ENCODE results near the gene TIMM8A. TPM values are rescaled to one million over a fixed set of nuclear protein-coding genes. Genes with fewer than 3 reads are reported as not detected.

The TIMM8A gene
- total RNA-seq, 2 experiments from 2014 or later, result 14.9 to 15.9 TPM

GRCh38 chrX:101385026-101385684 is 36.6 kb upstream of the TIMM8A start:
- no peak for DNase-seq
- no peak overlapping the region for H3K4me3 Mint-ChIP-seq
- no peaks in the 10 kb centered on the region for H3K4me1 Mint-ChIP-seq (ENCODE audit: low read depth)
- H3K27ac Mint-ChIP-seq, result no peak overlapping the region
- no peaks in the 10 kb centered on the region for H3K9me3 Mint-ChIP-seq
- no peaks in the 10 kb centered on the region for H3K36me3 Mint-ChIP-seq (ENCODE audit: low read depth)
- intact Hi-C loops (cut with micrococcal nuclease), result no loop called here
- CTCF ChIA-PET, result interaction anchor here (0.6 kb wide), 1 partner anchor 26 kb away, joined by 5 read pairs; no protein-coding TSS in a partner anchor
- no peaks in the 10 kb centered on the region for H3K27me3 Mint-ChIP-seq (ENCODE audit: low read depth)

GRCh38 chrX:101383679-101384205 is 35.2 kb upstream of the TIMM8A start:
- no peak overlapping the region for H3K27ac Mint-ChIP-seq
- H3K9me3 Mint-ChIP-seq, result no peaks in the 10 kb centered on the region
- H3K4me3 Mint-ChIP-seq, result no peak overlapping the region
- H3K4me1 Mint-ChIP-seq (ENCODE audit: low read depth), result no peaks in the 10 kb centered on the region
- intact Hi-C loops (cut with micrococcal nuclease), result no loop called here
- DNase-seq, result no peak
- CTCF ChIA-PET, result interaction anchor here (0.6 kb wide), 1 partner anchor 28 kb away, joined by 3 read pairs; no protein-coding TSS in a partner anchor
- no peaks in the 10 kb centered on the region for H3K27me3 Mint-ChIP-seq (ENCODE audit: low read depth)
- no peaks in the 10 kb centered on the region for H3K36me3 Mint-ChIP-seq (ENCODE audit: low read depth)

GRCh38 chrX:101377547-101377946 is 29.0 kb upstream of the TIMM8A start:
- no peaks in the 10 kb centered on the region for H3K27me3 Mint-ChIP-seq (ENCODE audit: low read depth)
- CTCF ChIA-PET, result no interaction called here
- H3K36me3 Mint-ChIP-seq (ENCODE audit: low read depth), result no peaks in the 10 kb centered on the region
- H3K27ac Mint-ChIP-seq, result no peak overlapping the region
- no peak for DNase-seq
- H3K4me1 Mint-ChIP-seq (ENCODE audit: low read depth), result no peaks in the 10 kb centered on the region
- H3K4me3 Mint-ChIP-seq, result no peak overlapping the region
- intact Hi-C loops (cut with micrococcal nuclease), result no loop called here
- H3K9me3 Mint-ChIP-seq, result no peaks in the 10 kb centered on the region

GRCh38 chrX:101370888-101371504 is 22.5 kb upstream of the TIMM8A start:
- no peak overlapping the region for H3K27ac Mint-ChIP-seq
- H3K4me3 Mint-ChIP-seq, result no peak overlapping the region
- CTCF ChIA-PET, result no interaction called here
- no peaks in the 10 kb centered on the region for H3K4me1 Mint-ChIP-seq (ENCODE audit: low read depth)
- no peaks in the 10 kb centered on the region for H3K27me3 Mint-ChIP-seq (ENCODE audit: low read depth)
- no peaks in the 10 kb centered on the region for H3K36me3 Mint-ChIP-seq (ENCODE audit: low read depth)
- DNase-seq, result no peak
- no peaks in the 10 kb centered on the region for H3K9me3 Mint-ChIP-seq
- intact Hi-C loops (cut with micrococcal nuclease), result no loop called here

GRCh38 chrX:101369687-101370086 is 21.1 kb upstream of the TIMM8A start:
- DNase-seq, result no peak
- Mint-ChIP-seq H3K4me3 (no peak overlapping the region), H3K4me1 (ENCODE audit: low read depth) (no peaks in the 10 kb centered on the region), H3K9me3 (no peaks in the 10 kb centered on the region), H3K27ac (no peak overlapping the region), H3K27me3 (ENCODE audit: low read depth) (no peaks in the 10 kb centered on the region), H3K36me3 (ENCODE audit: low read depth) (no peaks in the 10 kb centered on the region)
- intact Hi-C loops (cut with micrococcal nuclease), result no loop called here
- CTCF ChIA-PET, result no interaction called here

GRCh38 chrX:101368800-101369199 is 20.3 kb upstream of the TIMM8A start:
- H3K4me3 Mint-ChIP-seq, result no peak overlapping the region
- DNase-seq, result no peak
- intact Hi-C loops (cut with micrococcal nuclease), result no loop called here
- H3K36me3 Mint-ChIP-seq (ENCODE audit: low read depth), result no peaks in the 10 kb centered on the region
- H3K4me1 Mint-ChIP-seq (ENCODE audit: low read depth), result no peaks in the 10 kb centered on the region
- no peaks in the 10 kb centered on the region for H3K9me3 Mint-ChIP-seq
- CTCF ChIA-PET, result interaction anchor here (0.6 kb wide), 1 partner anchor 13 kb away, joined by 3 read pairs; no protein-coding TSS in a partner anchor
- no peaks in the 10 kb centered on the region for H3K27me3 Mint-ChIP-seq (ENCODE audit: low read depth)
- H3K27ac Mint-ChIP-seq, result no peak overlapping the region

- Mint-ChIP-seq H3K4me1 (ENCODE audit: low read depth) (no peaks in the 10 kb centered on the region), H3K4me3 (no peak overlapping the region), H3K9me3 (no peaks in the 10 kb centered on the region), H3K27ac (no peak overlapping the region), H3K36me3 (ENCODE audit: low read depth) (no peaks in the 10 kb centered on the region), H3K27me3 (ENCODE audit: low read depth) (no peaks in the 10 kb centered on the region)
- CTCF ChIA-PET, result no interaction called here
- DNase-seq, result no peak
- intact Hi-C loops (cut with micrococcal nuclease), result no loop called here
Measured at GRCh38 chrX:101365301-101365795, 16.8 kb upstream of the TIMM8A start.

- Mint-ChIP-seq H3K27ac (no peak overlapping the region), H3K36me3 (ENCODE audit: low read depth) (no peaks in the 10 kb centered on the region), H3K27me3 (ENCODE audit: low read depth) (no peaks in the 10 kb centered on the region), H3K4me3 (no peak overlapping the region), H3K9me3 (no peaks in the 10 kb centered on the region), H3K4me1 (ENCODE audit: low read depth) (no peaks in the 10 kb centered on the region)
- intact Hi-C loops (cut with micrococcal nuclease), result no loop called here
- DNase-seq, result no peak
- CTCF ChIA-PET, result no interaction called here
Measured at GRCh38 chrX:101362757-101363156, 14.2 kb upstream of the TIMM8A start.

GRCh38 chrX:101362116-101362515 is 13.6 kb upstream of the TIMM8A start:
- CTCF ChIA-PET, result no interaction called here
- Mint-ChIP-seq H3K9me3 (no peaks in the 10 kb centered on the region), H3K27me3 (ENCODE audit: low read depth) (no peaks in the 10 kb centered on the region), H3K4me3 (no peak overlapping the region), H3K4me1 (ENCODE audit: low read depth) (no peaks in the 10 kb centered on the region), H3K27ac (no peak overlapping the region), H3K36me3 (ENCODE audit: low read depth) (no peaks in the 10 kb centered on the region)
- intact Hi-C loops (cut with micrococcal nuclease), result no loop called here
- DNase-seq, result no peak

GRCh38 chrX:101360390-101360789 is 11.8 kb upstream of the TIMM8A start:
- H3K4me3 Mint-ChIP-seq, result no peak overlapping the region
- no peak overlapping the region for H3K27ac Mint-ChIP-seq
- CTCF ChIA-PET, result no interaction called here
- DNase-seq, result no peak
- intact Hi-C loops (cut with micrococcal nuclease), result no loop called here
- H3K36me3 Mint-ChIP-seq (ENCODE audit: low read depth), result no peaks in the 10 kb centered on the region
- no peaks in the 10 kb centered on the region for H3K27me3 Mint-ChIP-seq (ENCODE audit: low read depth)
- no peaks in the 10 kb centered on the region for H3K9me3 Mint-ChIP-seq
- H3K4me1 Mint-ChIP-seq (ENCODE audit: low read depth), result no peaks in the 10 kb centered on the region

GRCh38 chrX:101359966-101360365 is 11.4 kb upstream of the TIMM8A start:
- DNase-seq, result no peak
- CTCF ChIA-PET, result no interaction called here
- Mint-ChIP-seq H3K36me3 (ENCODE audit: low read depth) (no peaks in the 10 kb centered on the region), H3K27ac (no peak overlapping the region), H3K9me3 (no peaks in the 10 kb centered on the region), H3K27me3 (ENCODE audit: low read depth) (no peaks in the 10 kb centered on the region), H3K4me1 (ENCODE audit: low read depth) (no peaks in the 10 kb centered on the region), H3K4me3 (no peak overlapping the region)
- intact Hi-C loops (cut with micrococcal nuclease), result no loop called here

- no peak for DNase-seq
- Mint-ChIP-seq H3K27ac (no peak overlapping the region), H3K4me1 (ENCODE audit: low read depth) (no peaks in the 10 kb centered on the region), H3K4me3 (no peak overlapping the region), H3K9me3 (no peaks in the 10 kb centered on the region), H3K27me3 (ENCODE audit: low read depth) (no peaks in the 10 kb centered on the region), H3K36me3 (ENCODE audit: low read depth) (no peaks in the 10 kb centered on the region)
- intact Hi-C loops (cut with micrococcal nuclease), result no loop called here
- CTCF ChIA-PET, result no interaction called here
Measured at GRCh38 chrX:101357166-101357795, 8.7 kb upstream of the TIMM8A start.
